B cell (primary cell): Measurements from ENCODE around the gene GPR37L1. TPM values are rescaled to one million over a fixed set of nuclear protein-coding genes. Genes with fewer than 3 reads are reported as not detected.

Source experiments
- ATAC-seq: fragments of 200-7000 bp; cut with Tn5 transposase; one replicate; pipeline ENCODE4 v1.10.0; 2021; ENCODE audit warnings: low read depth, mild to moderate bottlenecking, moderate number of reproducible peaks, moderate library complexity
- CTCF ChIA-PET: fragments of 350-600 bp; sonication (Branson Sonifier 250); formaldehyde crosslinking; loops from one replicate; lab custom pipeline; 2021; ENCODE audit warnings: antibody characterized with exemption, inconsistent platforms; lab: Charles Lee
- POLR2A ChIA-PET: fragments of 350-600 bp; sonication (Branson Sonifier 250); formaldehyde crosslinking; loops from one replicate; lab custom pipeline; 2021; ENCODE audit warnings: antibody characterized with exemption; lab: Charles Lee
- DNase-seq: peaks from one replicate; pipeline ENCODE4 v3.0.0; 2013
- H2AFZ ChIP-seq: 2 replicates; pipeline ENCODE4 v1.6.1; 2012; ENCODE audit warnings: mild to moderate bottlenecking, low read depth, low read length; ENCODE audit not compliant: insufficient read depth, poor library complexity, severe bottlenecking
- H3K27ac ChIP-seq, 2 donors: 1 replicate in 1 of 2; 2 replicates in 1 of 2; pipeline ENCODE4 v1.5.1; 2012 to 2013; ENCODE audit warnings: low read length in 2 of 2, mild to moderate bottlenecking in 2 of 2, moderate library complexity in 1 of 2
- H3K27me3 ChIP-seq, 4 experiments: fragments of 200-600 bp in 1 of 4; sonication (generic) in 1 of 4; replicated peaks in 1 of 4; 1 replicate in 2 of 4; 2 replicates in 2 of 4; pipeline versions ENCODE4 v1.6.1 to v1.7.0; 2013 to 2016; ENCODE audit warnings: low read length in 3 of 4, mild to moderate bottlenecking in 2 of 4, mixed read lengths in 1 of 4, moderate library complexity in 1 of 4; ENCODE audit not compliant: insufficient read depth in 4 of 4, control insufficient read depth in 3 of 4; ENCODE audit errors: control extremely low read depth in 1 of 4
- H3K36me3 ChIP-seq, 2 experiments: replicated peaks in 1 of 2; 1 replicate in 1 of 2; 2 replicates in 1 of 2; pipeline versions ENCODE4 v1.6.1 to v1.7.1; 2013; ENCODE audit warnings: low read length in 1 of 2; ENCODE audit not compliant: insufficient read depth in 2 of 2, control insufficient read depth in 1 of 2; ENCODE audit errors: control extremely low read depth in 1 of 2, extremely low read depth in 1 of 2
- H3K4me1 ChIP-seq, 2 donors: fragments of 200-600 bp in 1 of 2; sonication (generic) in 1 of 2; 1 replicate in 1 of 2; 2 replicates in 1 of 2; pipeline versions ENCODE4 v1.5.1 to v1.6.1; 2013 to 2017; ENCODE audit warnings: low read length in 2 of 2; ENCODE audit not compliant: control insufficient read depth in 2 of 2, insufficient read depth in 2 of 2
- H3K4me2 ChIP-seq: replicated peaks from 2 replicates; pipeline ENCODE3; 2012; ENCODE audit warnings: mild to moderate bottlenecking, low read depth, low read length; ENCODE audit not compliant: poor library complexity, severe bottlenecking
- H3K4me3 ChIP-seq, 5 experiments: fragments of 200-600 bp in 1 of 5; sonication (generic) in 1 of 5; 1 replicate in 3 of 5; 2 replicates in 2 of 5; pipeline versions ENCODE4 v1.5.1 to v1.7.0; 2011 to 2016; ENCODE audit warnings: low read length in 4 of 5, mild to moderate bottlenecking in 4 of 5, low read depth in 2 of 5, control low read depth in 1 of 5, moderate library complexity in 1 of 5; ENCODE audit not compliant: insufficient read depth in 1 of 5; ENCODE audit errors: control extremely low read depth in 1 of 5, extremely low read depth in 1 of 5
- H3K79me2 ChIP-seq: fragments of 200-600 bp; sonication (generic); one replicate; pipeline ENCODE4 v1.6.0; 2016; ENCODE audit warnings: low read length; ENCODE audit not compliant: control insufficient read depth, insufficient read depth
- H3K9ac ChIP-seq: fragments of 200-600 bp; sonication (generic); 2 replicates; pipeline ENCODE4 v1.6.1; 2017; ENCODE audit warnings: mild to moderate bottlenecking, low read length, moderate library complexity
- H3K9me3 ChIP-seq, 3 donors: one replicate each; pipeline versions ENCODE4 v1.6.1 to v1.7.1; 2013; ENCODE audit warnings: low read length in 2 of 3; ENCODE audit not compliant: control insufficient read depth in 2 of 3, insufficient read depth in 1 of 3; ENCODE audit errors: control extremely low read depth in 1 of 3
- H4K20me1 ChIP-seq: 2 replicates; pipeline ENCODE4 v1.6.0; 2012; ENCODE audit warnings: mild to moderate bottlenecking, low read length; ENCODE audit not compliant: insufficient read depth, control insufficient read depth, poor library complexity, severe bottlenecking
- H3K27ac Mint-ChIP-seq: one replicate; pipeline ENCODE4 v1.8.0; 2021; ENCODE audit warnings: mixed read lengths
- H3K27me3 Mint-ChIP-seq: one replicate; pipeline ENCODE4 v1.8.0; 2021; ENCODE audit warnings: mixed read lengths
- H3K4me1 Mint-ChIP-seq: one replicate; pipeline ENCODE4 v1.8.0; 2021; ENCODE audit warnings: mixed read lengths
- H3K4me3 Mint-ChIP-seq: one replicate; pipeline ENCODE4 v1.8.0; 2021; ENCODE audit warnings: mixed read lengths
- H3K9me3 Mint-ChIP-seq: one replicate; pipeline ENCODE4 v1.8.0; 2022; ENCODE audit warnings: mixed read lengths; ENCODE audit not compliant: insufficient read depth
- EZH2 ChIP-seq: IDR thresholded peaks from 2 replicates; pipeline ENCODE4 v1.6.1; 2012; ENCODE audit warnings: borderline replicate concordance, low read depth, mild to moderate bottlenecking, moderate library complexity, low read length; ENCODE audit not compliant: insufficient read depth, poor library complexity, severe bottlenecking
- whole genome bisulfite sequencing: methylation state at CpG from one replicate; pipeline ENCODE4 v1.1.5; 2013; ENCODE audit warnings: missing lambda C conversion rate; ENCODE audit not compliant: insufficient coverage; 5-methylcytosine and 5-hydroxymethylcytosine counted together
- intact Hi-C: fragments of 100-400 bp; cut with micrococcal nuclease; formaldehyde crosslinking; loops from one replicate; pipeline ENCODE4 v1.10.0; 2022
- polyA plus RNA-seq: library from polyadenylated mRNA; depleted of rRNA; stranded (reverse); fragments of >200 nt; gene quantifications from 2 replicates; pipeline ENCODE4 v1.2.3, GENCODE V29; 2012
- total RNA-seq, 2 donors: library from RNA; stranded (reverse); fragments of 120-200 nt in 1 of 2; gene quantifications; 1 replicate in 1 of 2; 2 replicates in 1 of 2; pipeline versions ENCODE4 v1.2.3 to v1.2.4, GENCODE V29; 2013 to 2022
- TF ChIP-seq, protein P1 (sequence below): fragments of 200-600 bp; IDR thresholded peaks from one replicate; pipeline ENCODE4 v1.8.0; 2022; ENCODE audit warnings: antibody characterized with exemption, mild to moderate bottlenecking

The GPR37L1 gene
- total and polyA plus RNA-seq, 2 donors (not counting 1 experiment from before 2014, with no cell fraction given) = not detected

GRCh38 chr1:202151045-202151444 lies 28.3 kb downstream of the GPR37L1 start:
- peaks cover 7 to 70% of the 10 kb centered on the region in 2 experiments for H3K36me3 ChIP-seq
- H3K27ac Mint-ChIP-seq = peak overlapping the region; percentile 10
- H3K27me3 Mint-ChIP-seq = no peaks in the 10 kb centered on the region
- intact Hi-C loops = no loop called here
- no peak overlapping the region for H3K4me2 ChIP-seq
- peaks cover 23% of the 10 kb centered on the region for H3K4me1 Mint-ChIP-seq
- no peak for TF ChIP-seq EZH2
- TF ChIP-seq, protein P1, sequence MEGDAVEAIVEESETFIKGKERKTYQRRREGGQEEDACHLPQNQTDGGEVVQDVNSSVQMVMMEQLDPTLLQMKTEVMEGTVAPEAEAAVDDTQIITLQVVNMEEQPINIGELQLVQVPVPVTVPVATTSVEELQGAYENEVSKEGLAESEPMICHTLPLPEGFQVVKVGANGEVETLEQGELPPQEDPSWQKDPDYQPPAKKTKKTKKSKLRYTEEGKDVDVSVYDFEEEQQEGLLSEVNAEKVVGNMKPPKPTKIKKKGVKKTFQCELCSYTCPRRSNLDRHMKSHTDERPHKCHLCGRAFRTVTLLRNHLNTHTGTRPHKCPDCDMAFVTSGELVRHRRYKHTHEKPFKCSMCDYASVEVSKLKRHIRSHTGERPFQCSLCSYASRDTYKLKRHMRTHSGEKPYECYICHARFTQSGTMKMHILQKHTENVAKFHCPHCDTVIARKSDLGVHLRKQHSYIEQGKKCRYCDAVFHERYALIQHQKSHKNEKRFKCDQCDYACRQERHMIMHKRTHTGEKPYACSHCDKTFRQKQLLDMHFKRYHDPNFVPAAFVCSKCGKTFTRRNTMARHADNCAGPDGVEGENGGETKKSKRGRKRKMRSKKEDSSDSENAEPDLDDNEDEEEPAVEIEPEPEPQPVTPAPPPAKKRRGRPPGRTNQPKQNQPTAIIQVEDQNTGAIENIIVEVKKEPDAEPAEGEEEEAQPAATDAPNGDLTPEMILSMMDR = no peak
- no peaks in the 10 kb centered on the region for H3K27me3 ChIP-seq
- no peaks in the 10 kb centered on the region for H3K9me3 ChIP-seq
- ChIA-PET CTCF (interaction anchor here (1.8 to 5.5 kb wide), 2 partner anchors 9 to 165 kb away, joined by 5 to 37 read pairs; partner anchors contain the start of gene PTPN7), POLR2A (no interaction called here)
- H3K9ac ChIP-seq = no peak overlapping the region
- H3K4me1 ChIP-seq = peaks cover 9 to 15% of the 10 kb centered on the region in 2 donors
- no peaks in the 10 kb centered on the region for H3K79me2 ChIP-seq
- H3K4me3 Mint-ChIP-seq = no peak overlapping the region
- WGBS = 97% methylated on average over 2 of the region's 2 CpGs
- ATAC-seq (no peak), DNase-seq (no peak)
- H3K4me3 ChIP-seq = no peak overlapping the region
- H4K20me1 ChIP-seq = no peaks in the 10 kb centered on the region
- no peak overlapping the region for H2AFZ ChIP-seq
- no peak overlapping the region for H3K27ac ChIP-seq
- H3K9me3 Mint-ChIP-seq = no peaks in the 10 kb centered on the region

GRCh38 chr1:202152399-202152798 lies 29.7 kb downstream of the GPR37L1 start:
- intact Hi-C loops = no loop called here
- no peak overlapping the region for H3K9ac ChIP-seq
- no peak for TF ChIP-seq EZH2
- TF ChIP-seq, protein P1 = no peak
- H3K36me3 ChIP-seq = peaks cover 11 to 82% of the 10 kb centered on the region in 2 experiments
- no peaks in the 10 kb centered on the region for H3K27me3 ChIP-seq
- peaks cover 0 to 2% of the 10 kb centered on the region in 2 donors for H3K4me1 ChIP-seq
- no peak overlapping the region for H2AFZ ChIP-seq
- H4K20me1 ChIP-seq = no peaks in the 10 kb centered on the region
- peaks cover 16% of the 10 kb centered on the region for H3K4me1 Mint-ChIP-seq
- no peaks in the 10 kb centered on the region for H3K9me3 Mint-ChIP-seq
- ChIA-PET CTCF (interaction anchor here (1.5 to 5.5 kb wide), 3 partner anchors 8 to 164 kb away, joined by 3 to 37 read pairs (median 5); partner anchors contain the start of gene PTPN7), POLR2A (no interaction called here)
- no peak overlapping the region for H3K27ac ChIP-seq
- ATAC-seq (no peak), DNase-seq (no peak)
- no peak overlapping the region for H3K4me3 ChIP-seq
- WGBS = 100% methylated on average over 5 of the region's 10 CpGs
- no peaks in the 10 kb centered on the region for H3K9me3 ChIP-seq
- no peaks in the 10 kb centered on the region for H3K27me3 Mint-ChIP-seq
- H3K79me2 ChIP-seq = no peaks in the 10 kb centered on the region
- H3K27ac Mint-ChIP-seq = no peak overlapping the region
- H3K4me2 ChIP-seq = no peak overlapping the region
- no peak overlapping the region for H3K4me3 Mint-ChIP-seq
